ENCODE results near the gene ZFYVE28.

- TF ChIP-seq MEF2A (IDR thresholded peaks at IDR 0.05; ENCODE audit: borderline replicate concordance, low read depth) (no peak), EP300 (IDR thresholded peaks at IDR 0.05; ENCODE audit: borderline replicate concordance in 1 of 2, low read depth in 1 of 2, low read length in 1 of 2) (no peak), CTCF (IDR thresholded peaks at IDR 0.05) (no peak), RXRA (IDR thresholded peaks at IDR 0.05; ENCODE audit: borderline replicate concordance, low read depth) (no peak), ZBTB33 (IDR thresholded peaks at IDR 0.05; ENCODE audit: borderline replicate concordance, low read depth) (no peak), EZH2phosphoT487 (IDR thresholded peaks at IDR 0.05; ENCODE audit: borderline replicate concordance, low read depth) (no peak), CHD2 (IDR thresholded peaks at IDR 0.05; ENCODE audit: low read length, partially characterized antibody) (no peak), MAX (IDR thresholded peaks at IDR 0.05; ENCODE audit: low read depth) (no peak), FOXJ3 (CRISPR knock-in tag; IDR thresholded peaks at IDR 0.05) (no peak), JUND (IDR thresholded peaks at IDR 0.05) (no peak), TAF1 (IDR thresholded peaks at IDR 0.05; ENCODE audit: borderline replicate concordance, low read depth, low read length) (no peak)
Observed at GRCh38 chr4:2363056-2363721, 55.3 kb downstream of the ZFYVE28 start.

Measured in SK-N-SH (cell line).